SU-DHL-6 (cell line): Measurements from ENCODE around the gene CFB.

Experiments
- H2AFZ ChIP-seq: fragments of 200-600 bp; sonication (generic); 2 replicates; pipeline ENCODE4 v1.6.1; 2014; ENCODE audit warnings: low read depth, mild to moderate bottlenecking, moderate library complexity, mixed read lengths, antibody characterized with exemption, low read length; ENCODE audit not compliant: severe bottlenecking
- H3F3A ChIP-seq: fragments of 200-600 bp; shearing (Covaris generic); 2 replicates; pipeline ENCODE4 v1.6.0; 2016; ENCODE audit warnings: antibody characterized with exemption, mild to moderate bottlenecking; ENCODE audit not compliant: insufficient read depth
- H3K27ac ChIP-seq: fragments of 200-600 bp; sonication (generic); 2 replicates; pipeline ENCODE4 v1.5.1; 2016; ENCODE audit warnings: low read depth, mild to moderate bottlenecking, low read length, moderate library complexity, mixed read lengths
- H3K27me3 ChIP-seq: fragments of 200-600 bp; sonication (generic), shearing (Covaris generic); 2 replicates; pipeline ENCODE4 v1.6.0; 2014; ENCODE audit warnings: mild to moderate bottlenecking, low read length
- H3K36me3 ChIP-seq: fragments of 200-600 bp; sonication (generic); 2 replicates; pipeline ENCODE4 v1.6.1; 2014; ENCODE audit warnings: mild to moderate bottlenecking, low read length, mixed read lengths
- H3K4me2 ChIP-seq: fragments of 300-600, 200-600 bp; shearing (Covaris generic), sonication (generic); 2 replicates; pipeline ENCODE4 v1.6.0; 2014; ENCODE audit warnings: low read length, low read depth, mild to moderate bottlenecking; ENCODE audit not compliant: poor library complexity, severe bottlenecking
- H3K4me3 ChIP-seq: fragments of 200-600 bp; sonication (generic); 2 replicates; pipeline ENCODE4 v1.5.1; 2014; ENCODE audit warnings: antibody characterized with exemption, low read length, mild to moderate bottlenecking, mixed read lengths; ENCODE audit not compliant: insufficient read depth, poor library complexity, severe bottlenecking
- H3K79me2 ChIP-seq: fragments of 200-600 bp; sonication (generic); 2 replicates; pipeline ENCODE4 v1.6.1; 2014; ENCODE audit warnings: mild to moderate bottlenecking, low read length, moderate library complexity; ENCODE audit not compliant: insufficient read depth
- H3K9ac ChIP-seq: fragments of 200-600 bp; sonication (generic); 2 replicates; pipeline ENCODE4 v1.7.0; 2014; ENCODE audit warnings: mild to moderate bottlenecking, low read length
- H3K9me2 ChIP-seq: fragments of 200-600 bp; sonication (generic); replicated peaks from 2 replicates; pipeline ENCODE4 v1.6.1; 2014; ENCODE audit warnings: low read length; ENCODE audit not compliant: insufficient read depth
- H3K9me3 ChIP-seq: fragments of 200-600 bp; sonication (generic); 2 replicates; pipeline ENCODE4 v1.6.1; 2014; ENCODE audit warnings: low read length, mixed read lengths; ENCODE audit not compliant: insufficient read depth
- H4K20me1 ChIP-seq: fragments of 200-600 bp; sonication (generic); 2 replicates; pipeline ENCODE4 v1.6.1; 2014; ENCODE audit warnings: low read depth, mild to moderate bottlenecking, antibody characterized with exemption, low read length, moderate library complexity, mixed read lengths
- CTCF ChIP-seq: fragments of 200-600 bp; sonication (generic); IDR thresholded peaks from one replicate; pipeline ENCODE4 v1.5.1; 2017; ENCODE audit warnings: antibody characterized with exemption, mild to moderate bottlenecking, low read length, moderate library complexity; ENCODE audit not compliant: insufficient read depth, poor library complexity, severe bottlenecking
- EZH2phosphoT487 ChIP-seq: fragments of 200-600 bp; sonication (generic), shearing (Covaris generic); conservative IDR thresholded peaks from 2 replicates; pipeline ENCODE4 v1.6.1; 2018; ENCODE audit warnings: mild to moderate bottlenecking, antibody characterized with exemption, low read length, moderate library complexity, mixed read lengths

CFB gene

GRCh38 chr6:31958741-31959739, 13.1 kb downstream of the CFB start, which contains the start of the genes NELFE and SKIC2:
Gene NELFE (minus strand): TSS chr6:31958971. CDS start chr6:31958446, 525 bp downstream.
Gene SKIC2 (plus strand): TSS chr6:31959175. CDS start chr6:31959193, 18 bp downstream.
- H3K27ac ChIP-seq = peak within 1 kb of the TSS; percentile 5
- H4K20me1 ChIP-seq = no peaks in the 10 kb centered on the region
- no peaks in the 10 kb centered on the region for H3K9me3 ChIP-seq
- H3K4me2 ChIP-seq = peak within 1 kb of the TSS; percentile 79
- peak within 1 kb of the TSS; percentile 79 for H3K9ac ChIP-seq
- H2AFZ ChIP-seq = peak within 1 kb of the TSS; percentile 36
- no peaks in the 10 kb centered on the region for H3K27me3 ChIP-seq
- TF ChIP-seq CTCF (no peak), EZH2phosphoT487 (no peak)
- no peaks in the 10 kb centered on the region for H3K9me2 ChIP-seq
- H3F3A ChIP-seq = no peaks in the 10 kb centered on the region
- H3K36me3 ChIP-seq = 0 out of 2 replicates have a peak, but pooled peaks cover 5% of the 10 kb centered on the region
- peak within 1 kb of the TSS; percentile 82 for H3K4me3 ChIP-seq
- peaks cover 30% of the 10 kb centered on the region for H3K79me2 ChIP-seq

- no peaks in the 10 kb centered on the region for H3K27me3 ChIP-seq
- no peak for TF ChIP-seq CTCF
- TF ChIP-seq EZH2phosphoT487 = no peak
- H3K4me3 ChIP-seq = no peak overlapping the region
- H3K79me2 ChIP-seq = peaks cover 30% of the 10 kb centered on the region
- H3K27ac ChIP-seq = no peak overlapping the region
- no peak overlapping the region for H3K4me2 ChIP-seq
- no peaks in the 10 kb centered on the region for H3F3A ChIP-seq
- no peaks in the 10 kb centered on the region for H3K9me3 ChIP-seq
- peaks cover 3% of the 10 kb centered on the region; the same call in 1 of the 2 replicates for H3K36me3 ChIP-seq
- H3K9ac ChIP-seq = no peak overlapping the region
- no peak overlapping the region for H2AFZ ChIP-seq
- H4K20me1 ChIP-seq = no peaks in the 10 kb centered on the region
- H3K9me2 ChIP-seq = no peaks in the 10 kb centered on the region
Observed at GRCh38 chr6:31961616-31962015, 15.7 kb downstream of the CFB start.

GRCh38 chr6:31963921-31964320, 18.0 kb downstream of the CFB start:
- H3K27me3 ChIP-seq = no peaks in the 10 kb centered on the region
- H3K9me3 ChIP-seq = no peaks in the 10 kb centered on the region
- no peak overlapping the region for H3K4me3 ChIP-seq
- no peak overlapping the region for H3K4me2 ChIP-seq
- peaks cover 20% of the 10 kb centered on the region for H3K79me2 ChIP-seq
- H2AFZ ChIP-seq = no peak overlapping the region
- H3K9ac ChIP-seq = no peak overlapping the region
- peaks cover 3% of the 10 kb centered on the region; the same call in 1 of the 2 replicates for H3K36me3 ChIP-seq
- no peaks in the 10 kb centered on the region for H3K9me2 ChIP-seq
- H4K20me1 ChIP-seq = no peaks in the 10 kb centered on the region
- TF ChIP-seq EZH2phosphoT487 (no peak), CTCF (no peak)
- H3K27ac ChIP-seq = no peak overlapping the region
- H3F3A ChIP-seq = no peaks in the 10 kb centered on the region
